A172 (cell line): ENCODE results near the gene ARHGAP11B.
"Not testable (repeated sequence)": the region's sequence is repeated elsewhere in the genome, so short reads cannot be mapped to it uniquely, and the experiment has no call there.

Experiments used
- DNase-seq: peaks from one replicate; pipeline ENCODE4 v3.0.0-alpha.2; 2015; ENCODE audit warnings: low spot score

ARHGAP11B gene

GRCh38 chr15:30625436-30626193 lies at the start of gene ARHGAP11B:
Gene ARHGAP11B (plus strand): TSS chr15:30626128.
- peak; percentile 91 for DNase-seq

- not testable (repeated sequence) for DNase-seq
Measured at GRCh38 chr15:30579394-30579970, 46.4 kb upstream of the ARHGAP11B start.

GRCh38 chr15:30580716-30581115 lies 45.2 kb upstream of the ARHGAP11B start:
- not testable (repeated sequence) for DNase-seq

- DNase-seq: not testable (repeated sequence)
Measured at GRCh38 chr15:30598953-30599352, 27.0 kb upstream of the ARHGAP11B start.

- DNase-seq: not testable (repeated sequence)
Measured at GRCh38 chr15:30603796-30604195, 22.1 kb upstream of the ARHGAP11B start, which contains the start of gene GOLGA8H. Gene GOLGA8H (plus strand): TSS chr15:30604028. CDS start chr15:30604126, 98 bp downstream.

- DNase-seq: not testable (repeated sequence)
Measured at GRCh38 chr15:30612271-30612670, 13.7 kb upstream of the ARHGAP11B start.

- DNase-seq: peak; percentile 1
Measured at GRCh38 chr15:30621342-30621741, 4.6 kb upstream of the ARHGAP11B start.

GRCh38 chr15:30626194-30626565 lies 252 bp downstream of the ARHGAP11B start:
- DNase-seq: peak; percentile 28

GRCh38 chr15:30626632-30627031 lies 704 bp downstream of the ARHGAP11B start:
- peak; percentile 1 for DNase-seq

GRCh38 chr15:30650012-30650929 lies 24.3 kb downstream of the ARHGAP11B start:
- DNase-seq: no peak

- not testable (repeated sequence) for DNase-seq
Measured at GRCh38 chr15:30661154-30661553, 35.2 kb downstream of the ARHGAP11B start.

GRCh38 chr15:30669621-30670020 lies 43.7 kb downstream of the ARHGAP11B start:
- DNase-seq: not testable (repeated sequence)

GRCh38 chr15:30670056-30670455 lies 44.1 kb downstream of the ARHGAP11B start:
- no peak for DNase-seq

GRCh38 chr15:30671309-30671708 lies 45.4 kb downstream of the ARHGAP11B start:
- no peak for DNase-seq

- no peak for DNase-seq
Measured at GRCh38 chr15:30675126-30675525, 49.2 kb downstream of the ARHGAP11B start.

- not testable (repeated sequence) for DNase-seq
Measured at GRCh38 chr15:30675891-30676290, 50.0 kb downstream of the ARHGAP11B start.

GRCh38 chr15:30680997-30681396 lies 55.1 kb downstream of the ARHGAP11B start:
- not testable (repeated sequence) for DNase-seq

- not testable (repeated sequence) for DNase-seq
Measured at GRCh38 chr15:30685709-30686285, 59.9 kb downstream of the ARHGAP11B start.

GRCh38 chr15:30686651-30687050 lies 60.7 kb downstream of the ARHGAP11B start:
- DNase-seq: not testable (repeated sequence)
